Subcutaneous adipose tissue (tissue), 4 donors: ENCODE measurements around the gene DENND1C. TPM values are rescaled to one million over a fixed set of nuclear protein-coding genes. Genes with fewer than 3 reads are reported as not detected.

ENCODE experiments used
- small RNA-seq: library from RNA; depleted of rRNA; stranded (forward); fragments of <200 nt; gene quantifications from one replicate; pipeline ENCODE3, GENCODE V24; 2016
- total RNA-seq, 4 donors: library from RNA; depleted of rRNA; stranded (reverse); fragments of >200 nt; gene quantifications; one replicate each; pipeline ENCODE4 v1.1.0, GENCODE V29; 2016
- TF ChIP-seq, protein P1 (sequence below): fragments of 450-650 bp; IDR thresholded peaks from one replicate; pipeline ENCODE4 v1.5.1; 2016; ENCODE audit warnings: low read depth, mild to moderate bottlenecking, control low read depth, antibody characterized with exemption, moderate library complexity

The DENND1C gene
- total RNA-seq, 4 donors from 2014 or later = 2.4 to 8.0 (median 4.0) TPM

DNA sequence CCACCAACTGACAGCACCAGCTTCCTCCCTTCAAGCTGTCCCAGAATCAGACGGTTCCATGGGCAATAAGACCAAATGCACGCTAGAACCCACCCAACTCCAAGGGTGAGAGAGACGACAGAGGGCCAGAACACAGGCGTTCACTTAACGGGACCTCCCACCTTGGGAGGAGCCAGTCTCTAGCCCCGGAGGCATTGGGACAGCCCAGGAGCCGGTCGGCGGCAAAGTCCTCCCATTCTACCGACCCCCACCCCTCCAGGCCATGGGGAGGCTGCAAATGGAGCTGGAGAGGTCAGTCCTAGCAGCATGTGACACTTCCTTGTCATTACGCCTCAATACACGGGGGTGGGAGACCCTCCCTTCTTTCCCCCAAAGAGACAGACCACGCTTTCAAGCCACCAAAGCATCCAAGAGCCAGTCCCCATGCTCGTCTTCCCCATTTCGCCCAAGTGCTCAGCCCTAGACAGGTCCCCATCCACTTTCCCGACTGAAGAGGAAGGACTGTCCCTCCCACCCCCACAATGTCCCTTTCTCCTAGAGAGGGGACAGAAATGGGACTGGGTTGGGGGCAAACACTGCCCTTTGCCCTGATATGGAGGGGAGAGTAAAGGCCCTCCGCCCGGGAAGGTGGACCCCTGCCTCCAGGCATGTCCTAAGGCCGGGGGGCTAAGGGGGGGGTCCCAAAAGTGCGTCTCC is 57.9 kb downstream of the DENND1C start:
- TF ChIP-seq, protein P1, sequence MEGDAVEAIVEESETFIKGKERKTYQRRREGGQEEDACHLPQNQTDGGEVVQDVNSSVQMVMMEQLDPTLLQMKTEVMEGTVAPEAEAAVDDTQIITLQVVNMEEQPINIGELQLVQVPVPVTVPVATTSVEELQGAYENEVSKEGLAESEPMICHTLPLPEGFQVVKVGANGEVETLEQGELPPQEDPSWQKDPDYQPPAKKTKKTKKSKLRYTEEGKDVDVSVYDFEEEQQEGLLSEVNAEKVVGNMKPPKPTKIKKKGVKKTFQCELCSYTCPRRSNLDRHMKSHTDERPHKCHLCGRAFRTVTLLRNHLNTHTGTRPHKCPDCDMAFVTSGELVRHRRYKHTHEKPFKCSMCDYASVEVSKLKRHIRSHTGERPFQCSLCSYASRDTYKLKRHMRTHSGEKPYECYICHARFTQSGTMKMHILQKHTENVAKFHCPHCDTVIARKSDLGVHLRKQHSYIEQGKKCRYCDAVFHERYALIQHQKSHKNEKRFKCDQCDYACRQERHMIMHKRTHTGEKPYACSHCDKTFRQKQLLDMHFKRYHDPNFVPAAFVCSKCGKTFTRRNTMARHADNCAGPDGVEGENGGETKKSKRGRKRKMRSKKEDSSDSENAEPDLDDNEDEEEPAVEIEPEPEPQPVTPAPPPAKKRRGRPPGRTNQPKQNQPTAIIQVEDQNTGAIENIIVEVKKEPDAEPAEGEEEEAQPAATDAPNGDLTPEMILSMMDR = no peak

DNA sequence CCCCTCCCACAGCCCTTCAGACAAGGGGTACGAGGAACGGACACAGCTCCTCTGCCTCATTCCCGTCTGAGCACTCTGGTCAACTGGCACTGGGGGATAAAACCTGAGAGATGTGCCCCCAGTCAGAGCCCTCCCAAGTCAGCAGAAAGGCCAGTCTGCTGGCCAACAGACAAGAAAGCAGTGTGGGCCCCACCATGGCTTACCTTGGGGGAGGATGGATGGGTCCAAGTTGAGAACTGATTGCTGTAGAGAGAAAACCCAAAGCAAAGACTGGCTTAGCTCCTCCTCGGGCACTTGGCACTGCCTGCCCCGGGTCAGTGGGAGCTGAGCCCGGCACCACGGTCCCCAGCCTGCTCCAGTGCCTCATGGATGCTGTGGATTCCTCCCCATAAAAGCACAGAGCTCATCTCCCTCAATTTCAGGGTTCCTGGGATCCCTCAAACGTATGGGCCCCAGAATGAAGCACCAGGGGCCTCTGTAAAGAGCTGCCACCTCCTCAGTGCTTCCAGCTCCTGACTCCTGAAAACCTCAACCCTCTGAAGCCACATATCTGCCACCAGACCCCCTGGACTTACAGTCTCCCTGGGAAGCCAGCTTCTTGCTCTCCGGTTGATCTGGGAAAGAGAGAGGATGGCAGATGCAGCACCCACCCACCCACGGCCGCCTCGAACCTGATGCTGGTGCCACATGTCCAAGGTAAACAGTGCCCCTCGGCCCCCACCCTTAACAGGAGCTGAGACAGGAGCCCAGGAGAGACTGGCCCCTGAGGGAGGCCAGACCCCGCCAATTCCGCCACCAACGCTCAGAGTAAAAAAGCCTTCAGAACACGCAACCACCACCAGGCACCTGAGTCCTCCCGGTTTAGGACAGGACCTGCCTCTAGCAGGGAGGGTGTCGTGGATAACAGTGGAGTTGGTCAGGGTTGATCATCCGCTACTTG is 60.2 kb downstream of the DENND1C start:
- TF ChIP-seq, protein P1 = no peak

GRCh38 chr19:6418562-6418932 is 63.0 kb downstream of the DENND1C start:
- TF ChIP-seq, protein P1 = no peak

DNA sequence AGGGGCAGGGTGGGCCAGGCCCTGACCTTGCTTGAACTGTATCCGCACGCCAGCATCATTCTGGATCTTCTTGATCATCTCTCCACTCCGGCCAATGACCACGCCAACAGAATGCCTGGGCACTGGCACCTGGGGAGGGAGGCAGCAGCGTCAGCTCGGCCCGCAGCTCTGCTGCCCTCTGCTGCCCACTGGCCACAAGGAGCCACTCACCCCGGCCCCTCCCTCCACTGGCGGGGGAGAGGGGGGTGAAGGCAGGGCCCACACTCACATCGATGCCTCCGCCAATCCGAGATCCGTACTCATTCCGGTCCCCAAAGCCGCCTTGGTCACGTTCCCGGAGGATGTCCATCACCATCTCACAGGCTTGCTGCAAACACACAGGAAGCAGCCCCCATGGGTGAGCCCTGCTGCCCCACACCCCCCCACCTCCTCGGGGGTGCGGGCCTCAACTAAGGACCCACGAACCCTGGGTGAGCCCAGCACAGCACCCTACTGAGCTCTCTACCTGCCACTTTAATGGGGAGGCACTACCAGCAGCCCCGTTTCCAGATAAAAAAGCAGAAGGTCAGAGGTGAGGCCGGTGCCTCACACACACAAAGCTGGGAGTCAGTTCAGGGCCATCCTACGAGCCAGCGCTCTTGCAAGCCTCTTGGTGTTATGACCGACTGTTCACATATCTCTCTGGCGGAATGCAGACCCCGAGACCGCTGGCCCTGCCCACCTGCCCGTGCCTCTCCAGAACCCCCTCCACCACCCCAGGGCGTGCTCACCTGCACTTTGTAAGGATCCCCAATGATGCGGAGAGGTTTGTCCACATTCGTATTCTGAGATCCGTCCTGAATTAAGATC is 63.6 kb downstream of the DENND1C start:
- TF ChIP-seq, protein P1 = no peak

Small RNA genes lying within 50 kb of the gene (small RNA-seq; reads per million reads assigned to genes)
- gene AC010503.2 = not detected

Other genes with a start within 250 kb of the DENND1C start
- gene MLLT1, start 201.8 kb downstream of the DENND1C start, total RNA-seq = 10 to 100 TPM in 2 of 4 donors, 1 to 10 TPM in 2; 7.0 to 19.0 (median 10.4) TPM
- under 1 TPM in 1 of 4 donors, not detected in 3; 0.44 TPM for gene ACER1, start 148.2 kb downstream of the DENND1C start, total RNA-seq
- gene CLPP, start 120.3 kb downstream of the DENND1C start, total RNA-seq = 10 to 100 TPM; 41.1 to 88.4 (median 56.2) TPM
- gene ALKBH7, start 109.0 kb downstream of the DENND1C start, total RNA-seq = 10 to 100 TPM; 26.9 to 78.9 (median 60.2) TPM
- 1 to 10 TPM in 1 of 4 donors, under 1 TPM in 3; 0.16 to 1.5 (median 0.78) TPM for gene PSPN, start 105.9 kb downstream of the DENND1C start, total RNA-seq
- 10 to 100 TPM; 27.9 to 41.6 (median 33.8) TPM for gene GTF2F1, start 88.6 kb downstream of the DENND1C start, total RNA-seq
- gene KHSRP, start 57.0 kb downstream of the DENND1C start, total RNA-seq = 100 to 1,000 TPM in 1 of 4 donors, 10 to 100 TPM in 3; 44.7 to 114 (median 61.6) TPM
- gene SLC25A41, start 48.0 kb downstream of the DENND1C start, total RNA-seq = not detected
- gene SLC25A23, start 22.0 kb downstream of the DENND1C start, total RNA-seq = 10 to 100 TPM; 14.3 to 50.9 (median 23.9) TPM
- gene CRB3, start 17.5 kb downstream of the DENND1C start, total RNA-seq = 1 to 10 TPM in 1 of 4 donors, not detected in 3; 1.0 TPM
- under 1 TPM in 1 of 4 donors, not detected in 3; 0.22 TPM for gene TUBB4A, start 20.5 kb upstream of the DENND1C start, total RNA-seq
- gene TNFSF9, start 49.2 kb upstream of the DENND1C start, total RNA-seq = 1 to 10 TPM in 2 of 4 donors, not detected in 2; 1.5 to 3.7 TPM
- gene CD70, start 109.4 kb upstream of the DENND1C start, total RNA-seq = not detected
- 1 to 10 TPM in 1 of 4 donors, under 1 TPM in 3; 0.19 to 2.9 (median 0.77) TPM for gene TNFSF14, start 188.4 kb upstream of the DENND1C start, total RNA-seq
- 1,000 to 10,000 TPM in 1 of 4 donors, 100 to 1,000 TPM in 3; 262 to 1,114 (median 554) TPM for gene C3, start 238.9 kb upstream of the DENND1C start, total RNA-seq